Kidney tubule cell (primary cell): Measurements from ENCODE around the gene LHFPL3.
"Not testable (repeated sequence)": the region's sequence is repeated elsewhere in the genome, so short reads cannot be mapped to it uniquely, and the experiment has no call there.

Source experiments
- DNase-seq: peaks from one replicate; pipeline ENCODE4 v3.0.0-alpha.2; 2018; ENCODE audit warnings: low spot score

LHFPL3 gene

DNA sequence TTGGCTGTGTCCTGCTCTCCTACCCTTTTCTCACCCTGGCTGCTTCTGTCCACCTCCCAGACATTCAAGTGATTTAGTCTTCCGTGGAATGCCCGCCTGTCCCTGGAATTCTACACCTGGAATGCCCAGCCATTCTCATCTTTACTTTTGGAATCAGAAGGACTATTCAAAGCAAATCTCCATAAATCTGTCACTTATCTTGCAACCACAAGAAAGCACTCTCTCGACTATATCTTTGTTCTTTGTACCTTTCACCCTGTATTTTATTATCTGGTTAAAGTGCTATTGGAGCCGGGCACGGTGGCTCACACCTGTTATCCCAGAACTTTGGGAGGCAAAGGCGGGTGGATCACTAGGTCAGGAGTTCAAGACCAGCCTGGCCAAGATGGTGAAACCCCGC lies 606.3 kb downstream of the LHFPL3 start:
- no peak for DNase-seq

DNA sequence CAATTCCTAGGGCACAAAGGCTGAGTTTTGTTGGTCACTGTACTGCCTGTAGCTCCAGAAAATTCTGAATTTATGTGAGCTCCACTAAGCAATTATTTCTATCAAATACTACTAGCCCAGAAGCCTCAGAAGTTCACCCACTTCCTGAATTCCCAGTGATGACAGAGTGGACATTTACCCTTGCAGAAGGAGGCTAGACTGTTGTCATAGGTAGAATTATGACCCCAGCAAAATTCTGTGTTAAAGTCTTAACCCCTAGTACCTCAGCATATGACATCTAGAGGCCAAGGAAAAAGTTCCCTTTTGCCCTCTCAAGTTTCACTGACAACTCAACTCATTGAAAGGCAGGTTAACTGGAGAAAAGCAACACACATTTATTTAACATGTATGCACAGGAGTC lies 606.9 kb downstream of the LHFPL3 start:
- no peak for DNase-seq

DNA sequence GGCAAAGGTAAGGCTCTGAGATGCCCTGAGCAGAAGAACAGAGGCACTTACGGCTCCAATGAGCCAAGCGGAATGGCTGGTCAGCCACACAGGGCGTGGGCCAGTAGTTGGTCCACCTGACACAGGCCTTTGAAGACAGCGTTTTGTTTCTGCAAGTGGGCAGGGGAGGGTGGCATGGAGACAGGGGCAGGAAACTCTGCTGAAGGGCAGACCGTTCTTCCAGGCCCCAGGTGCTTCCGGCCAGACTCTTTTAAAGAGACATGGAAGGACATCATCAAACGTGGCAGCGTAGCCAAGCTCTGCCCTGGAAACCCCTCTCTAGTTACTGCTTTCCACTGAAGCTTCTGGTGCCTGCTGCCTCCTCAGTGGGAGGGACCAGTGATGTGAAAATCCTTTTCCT lies 608.1 kb downstream of the LHFPL3 start:
- no peak for DNase-seq

DNA sequence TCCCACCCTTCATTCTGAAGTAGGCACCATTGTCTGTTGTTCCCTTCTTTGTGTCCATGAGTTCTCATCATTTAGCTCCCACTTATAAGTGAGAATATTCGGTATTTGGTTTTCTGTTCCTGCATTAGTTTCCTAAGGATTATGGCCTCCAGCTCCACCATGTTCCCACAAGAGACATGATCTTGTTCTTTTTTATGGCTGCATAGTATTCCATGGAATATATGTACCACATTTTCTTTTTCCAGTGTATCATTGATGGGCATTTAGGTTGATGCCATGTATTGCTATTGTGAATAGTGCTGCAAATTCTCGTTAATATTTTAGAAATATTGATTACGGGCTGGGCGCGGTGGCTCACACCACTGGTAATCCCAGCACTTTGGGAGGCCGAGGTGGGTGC lies 609.1 kb downstream of the LHFPL3 start:
- DNase-seq, result not testable (repeated sequence)

DNA sequence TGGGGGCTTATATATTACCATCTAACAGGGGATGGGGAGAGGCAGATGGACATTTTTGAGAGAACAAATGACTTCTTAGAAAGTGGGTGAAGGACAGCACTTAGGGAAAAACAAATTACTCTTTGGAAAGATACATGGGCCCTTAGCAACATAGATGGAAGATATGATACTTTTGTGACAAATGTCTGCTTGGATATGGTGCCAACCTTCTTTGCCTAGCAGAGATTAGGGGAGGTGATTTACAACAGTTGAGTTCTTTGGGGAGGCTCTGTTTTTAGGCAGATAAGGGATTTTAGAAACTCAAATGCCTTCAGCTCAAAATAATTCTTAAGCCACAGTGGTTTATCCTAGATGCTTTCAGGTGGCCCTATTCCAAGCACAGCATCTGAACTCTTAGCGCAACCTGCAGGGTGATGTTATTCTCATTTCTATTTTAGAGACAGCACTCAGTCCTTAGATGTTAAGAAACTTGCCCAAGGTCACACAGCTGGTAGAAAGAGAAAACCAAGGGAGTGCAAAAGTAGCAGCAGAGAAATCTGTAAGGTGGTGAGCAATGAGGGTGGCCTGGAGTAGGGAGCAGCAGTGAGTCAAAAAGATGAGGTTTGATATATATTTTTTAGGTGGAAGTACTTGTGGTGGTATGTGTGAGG lies 610.5 kb downstream of the LHFPL3 start:
- DNase-seq, result no peak

DNA sequence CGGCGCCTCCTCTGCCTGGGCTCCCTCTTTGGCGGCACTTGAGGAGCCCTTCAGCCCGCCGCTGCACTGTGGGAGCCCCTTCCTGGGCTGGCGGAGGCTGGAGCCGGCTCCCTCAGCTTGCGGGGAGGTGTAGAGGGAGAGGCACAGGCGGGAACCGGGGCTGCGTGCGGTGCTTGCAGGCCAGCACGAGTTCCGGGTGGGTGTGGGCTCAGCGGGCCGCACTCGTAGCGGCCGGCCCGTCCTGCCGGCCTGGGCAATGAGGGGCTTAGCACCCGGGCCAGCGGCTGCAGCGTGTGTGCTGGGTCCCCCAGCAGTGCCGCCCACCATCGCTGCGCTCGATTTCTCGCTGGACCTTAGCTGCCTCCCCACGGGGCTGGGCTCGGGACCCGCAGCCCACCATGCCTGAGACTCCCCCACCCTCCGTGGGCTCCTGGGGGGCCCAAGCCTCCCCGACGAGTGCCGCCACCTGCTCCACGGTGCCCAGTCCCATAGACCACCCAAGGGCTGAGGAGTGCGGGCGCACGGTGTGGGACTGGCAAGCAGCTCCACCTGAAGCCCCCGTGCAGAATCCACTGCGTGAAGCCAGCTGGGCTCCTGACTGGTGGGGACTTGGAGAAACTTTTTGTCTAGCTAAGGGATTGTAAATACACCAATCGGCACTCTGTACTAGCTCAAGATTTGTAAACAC lies 611.8 kb downstream of the LHFPL3 start:
- no peak for DNase-seq

DNA sequence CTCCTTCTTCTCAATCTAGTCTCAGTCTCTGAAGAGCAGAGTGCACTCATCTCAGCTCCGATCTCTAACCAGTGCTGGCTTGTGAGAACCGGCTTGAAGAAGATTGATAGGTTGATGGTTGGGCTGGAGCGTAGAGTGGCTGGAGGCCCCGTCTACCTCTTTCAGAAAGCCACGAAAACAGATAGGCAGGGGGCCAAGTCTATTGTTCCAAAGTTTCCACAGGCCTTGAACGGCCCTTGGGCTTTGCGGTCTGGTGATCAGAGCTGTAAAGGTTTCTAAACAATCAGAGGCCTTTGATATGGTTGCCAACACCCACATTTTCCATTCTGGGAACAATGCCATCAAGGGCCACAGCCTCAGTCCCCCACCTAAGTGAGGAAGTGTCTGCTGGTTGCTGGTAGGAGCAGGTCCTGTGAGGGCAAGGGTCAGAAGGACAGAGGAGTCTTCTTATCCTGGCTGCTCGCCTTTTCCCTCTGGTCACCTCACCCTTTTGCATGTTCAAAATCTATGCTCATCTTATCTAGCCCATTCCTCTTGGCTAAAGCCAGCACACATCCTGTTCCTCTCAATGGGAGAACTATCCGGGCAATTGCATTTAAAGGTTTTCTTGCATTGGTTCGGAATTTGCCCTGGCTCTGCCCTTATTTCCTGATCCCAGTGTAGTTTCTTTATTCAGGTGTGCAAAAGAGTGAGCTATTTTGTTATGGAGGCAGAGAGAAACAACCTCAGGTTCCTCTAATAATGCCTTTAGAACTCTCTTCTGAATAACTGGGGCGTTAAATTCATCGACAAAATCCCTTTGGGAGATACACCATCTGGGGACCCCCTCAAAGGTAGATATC lies 615.3 kb downstream of the LHFPL3 start:
- DNase-seq, result peak; percentile 80

DNA sequence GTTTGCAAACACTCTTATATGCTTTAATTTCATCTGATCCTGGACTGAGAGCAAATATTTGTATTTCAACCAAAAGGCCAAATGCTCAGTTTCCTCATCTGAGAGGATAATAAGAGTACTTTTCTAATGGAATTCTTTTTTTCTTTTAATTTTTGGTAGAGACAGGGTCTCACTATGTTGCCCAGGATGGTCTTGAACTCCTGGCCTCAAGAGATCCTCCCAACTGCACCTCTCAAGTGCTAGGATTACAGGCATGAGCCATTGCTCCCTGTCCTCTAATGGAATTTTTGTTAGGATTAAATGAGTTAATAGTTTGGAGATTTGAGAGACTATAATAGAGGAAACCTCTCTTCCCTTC lies 617.2 kb downstream of the LHFPL3 start:
- no peak for DNase-seq

DNA sequence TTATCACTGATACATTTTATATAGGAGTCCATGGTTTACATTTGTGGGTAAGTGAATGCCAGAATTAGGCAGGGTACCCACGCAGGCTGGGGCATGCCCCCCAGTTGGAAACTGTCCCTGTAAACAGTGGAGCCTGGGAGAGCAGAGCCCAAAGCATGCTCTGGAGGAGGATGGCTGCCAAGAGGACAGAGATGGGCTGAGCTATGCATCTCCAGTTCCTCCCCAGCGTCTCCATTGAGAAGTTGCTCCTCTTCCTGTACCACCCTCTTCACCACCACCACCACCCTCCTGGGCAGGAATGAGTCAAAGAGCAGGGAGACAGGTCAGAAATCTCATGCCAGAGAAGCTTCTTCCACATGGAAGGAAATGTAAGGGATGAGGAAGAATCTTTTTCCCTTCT lies 617.9 kb downstream of the LHFPL3 start:
- DNase-seq, result peak; percentile 50

DNA sequence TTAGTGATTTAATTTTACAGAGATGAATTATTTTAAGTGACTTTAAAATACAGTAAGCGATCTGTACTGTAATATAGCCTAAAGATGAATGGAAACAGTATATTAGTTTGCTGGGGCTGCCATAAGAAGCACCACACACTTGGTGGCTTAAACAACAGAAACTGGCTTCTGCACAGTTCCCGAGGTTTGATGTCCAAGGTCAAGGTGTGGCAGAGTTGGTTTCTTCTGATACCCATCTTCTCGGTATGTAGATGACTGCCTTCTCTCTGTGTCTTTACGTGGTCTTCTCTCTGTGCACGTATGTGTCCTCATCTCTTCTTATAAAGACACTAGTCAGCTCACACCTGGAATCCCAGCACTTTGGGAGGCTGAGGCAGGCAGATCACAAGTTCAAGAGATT lies 621.6 kb downstream of the LHFPL3 start:
- DNase-seq, result no peak

DNA sequence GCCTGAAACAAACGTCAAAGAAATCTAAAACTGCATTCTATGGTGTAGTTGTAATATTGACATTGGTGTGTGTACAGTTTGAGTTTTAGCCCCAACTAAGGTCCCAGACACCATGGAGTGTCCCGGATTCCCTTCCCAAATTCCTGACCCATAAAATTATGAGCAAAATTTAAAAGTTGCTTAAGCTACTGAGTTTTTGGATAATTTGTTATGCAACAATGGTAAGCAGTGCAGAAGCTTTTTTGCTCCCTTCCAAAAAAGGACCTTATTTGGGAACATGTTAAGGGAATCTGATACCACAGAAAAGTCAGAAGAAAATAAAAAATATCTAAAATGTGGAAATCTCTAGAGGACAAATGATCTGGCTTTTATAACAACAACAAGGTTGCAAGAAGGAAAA lies 622.4 kb downstream of the LHFPL3 start:
- no peak for DNase-seq

DNA sequence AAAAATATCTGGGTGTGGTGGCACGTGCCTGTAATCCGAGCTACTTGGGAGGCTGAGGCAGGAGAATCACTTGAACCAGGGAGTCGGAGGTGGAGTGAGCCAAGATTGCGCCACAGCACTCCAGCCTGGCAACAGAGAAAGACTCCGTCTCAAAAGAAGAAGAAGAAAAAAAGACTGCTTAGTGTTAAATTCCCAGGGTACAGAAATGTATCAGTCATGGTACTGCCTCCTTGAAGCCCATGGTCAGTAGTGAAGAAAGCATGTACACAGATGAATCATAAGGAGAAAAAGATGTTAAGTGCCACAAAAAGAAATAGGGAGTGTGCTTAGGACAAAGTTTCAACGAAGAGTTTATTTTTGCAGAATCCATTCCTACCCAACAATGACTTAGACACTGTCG lies 623.1 kb downstream of the LHFPL3 start:
- DNase-seq, result no peak

DNA sequence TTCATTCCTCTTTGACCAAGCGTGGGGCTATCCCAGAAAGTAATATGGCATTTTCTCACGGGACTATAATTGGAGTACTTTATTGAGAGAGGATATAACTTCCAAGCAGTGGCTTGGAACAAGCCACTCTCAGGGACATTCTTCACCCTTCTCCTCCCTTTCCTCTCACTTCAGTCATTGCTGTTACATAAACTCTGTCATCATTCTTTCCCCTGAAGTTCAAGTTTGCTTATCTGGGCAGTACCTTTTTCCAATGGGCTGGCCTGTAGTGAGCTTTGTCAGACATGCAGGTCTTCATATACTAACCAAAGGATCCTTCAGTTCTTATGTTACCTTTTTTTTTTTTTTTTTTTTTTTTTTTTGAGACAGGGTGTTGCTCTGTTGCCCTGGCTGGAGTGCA lies 626.9 kb downstream of the LHFPL3 start:
- no peak for DNase-seq
